ENCODE results near the gene TMUB1. TPM values are rescaled to one million over a fixed set of nuclear protein-coding genes. Genes with fewer than 3 reads are reported as not detected.

TMUB1 gene
- total RNA-seq, 1 experiment from 2014 or later, result 45.4 TPM

DNA sequence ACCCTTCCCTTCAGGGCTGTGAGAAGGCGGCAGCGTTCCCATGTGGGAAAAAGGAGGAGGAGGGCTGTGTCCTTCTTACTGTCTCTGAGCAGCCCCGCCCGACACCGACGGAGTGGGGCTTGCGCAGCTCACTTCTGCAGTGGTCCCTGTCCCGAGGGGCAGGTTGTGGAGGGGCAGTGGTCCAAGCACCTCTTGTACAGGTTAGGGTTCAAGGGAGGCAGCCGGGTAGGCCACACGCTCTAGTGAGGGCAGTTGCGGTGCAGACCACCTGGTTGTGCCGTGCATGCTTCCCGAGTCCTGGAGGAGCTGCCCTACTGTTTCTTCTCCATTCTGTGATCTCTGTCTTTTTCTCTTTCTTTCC is 35.7 kb upstream of the TMUB1 start:
- no peak overlapping the region for H2BK12ac ChIP-seq (ENCODE audit: insufficient read length, low read depth, low read length)
- no peak overlapping the region for H2BK15ac ChIP-seq (ENCODE audit: low read depth, low read length)
- no peak overlapping the region for H3K27ac ChIP-seq (ENCODE audit: insufficient read length, low read depth, low read length)
- no peaks in the 10 kb centered on the region for H3K9me3 ChIP-seq (ENCODE audit: control insufficient read depth, low read depth, low read length)
- H3T11ph ChIP-seq (ENCODE audit: low read length), result no peak overlapping the region
- no peaks in the 10 kb centered on the region for H3K27me3 ChIP-seq (ENCODE audit: insufficient read depth, low read length)
- H3K56ac ChIP-seq (ENCODE audit: insufficient read length, low read depth, low read length), result no peak overlapping the region
- WGBS (ENCODE audit: extremely low coverage, insufficient read length, low lambda C conversion rate), result no CpG with 5 or more reads among the region's 13 CpGs
- H3K36me3 Mint-ChIP-seq (ENCODE audit: insufficient read depth in 1 of 3, low read depth in 3 of 3), result peaks cover 25 to 50% (median 41%) of the 10 kb centered on the region in 3 experiments
- no peak overlapping the region for H3K18ac ChIP-seq (ENCODE audit: insufficient read length, low read depth, low read length)
- H3K79me2 ChIP-seq (ENCODE audit: insufficient read depth, low read length), result no peaks in the 10 kb centered on the region; the same call in 1 of the 2 replicates
- peaks cover 11 to 13% of the 10 kb centered on the region in 2 experiments for H3K4me1 Mint-ChIP-seq
- H2BK5ac ChIP-seq (ENCODE audit: insufficient read length, low read length), result no peak overlapping the region
- no peak overlapping the region for H2BK120ac ChIP-seq (ENCODE audit: low read depth, low read length, poor library complexity, severe bottlenecking)
- H4K5ac ChIP-seq (ENCODE audit: insufficient read length, low read depth, low read length), result no peak overlapping the region
- no peak overlapping the region for H3K14ac ChIP-seq (ENCODE audit: insufficient read depth, low read length)
- H2AFZ ChIP-seq (ENCODE audit: low read length), result no peak overlapping the region
- no peak overlapping the region for H2AK5ac ChIP-seq (ENCODE audit: insufficient read length, low read length)
- no peak for DNase-seq
- peaks cover 8% of the 10 kb centered on the region for H3K27me3 Mint-ChIP-seq (ENCODE audit: low read depth)
- H3K79me1 ChIP-seq (ENCODE audit: insufficient read depth, low read depth, low read length, poor library complexity, severe bottlenecking), result peaks cover 3% of the 10 kb centered on the region
- H3K27ac Mint-ChIP-seq, result no peak overlapping the region
- H3K4me2 ChIP-seq (ENCODE audit: insufficient read depth, insufficient read length, low read length), result no peak overlapping the region
- peaks cover 1% of the 10 kb centered on the region; the same call in 1 of the 2 replicates for H3K4me1 ChIP-seq (ENCODE audit: insufficient read depth, low read length)
- H3K9ac ChIP-seq (ENCODE audit: extremely low read depth, insufficient read length, low read length), result no peak overlapping the region
- no peak overlapping the region for H3K4ac ChIP-seq (ENCODE audit: low read depth, low read length)
- no peak overlapping the region for H3K23ac ChIP-seq (ENCODE audit: insufficient read length, low read depth, low read length)
- H2BK20ac ChIP-seq (ENCODE audit: low read depth, low read length, poor library complexity, severe bottlenecking), result no peak overlapping the region
- H3K4me3 Mint-ChIP-seq, result no peak overlapping the region; a peak in 1 of 5 replicates
- H3K23me2 ChIP-seq (ENCODE audit: insufficient read length, low read depth, low read length, poor library complexity, severe bottlenecking), result no peaks in the 10 kb centered on the region
- H4K20me1 ChIP-seq (ENCODE audit: control insufficient read depth, insufficient read depth, insufficient read length), result peaks cover 4% of the 10 kb centered on the region
- TF ChIP-seq CTCF (conservative IDR thresholded peaks at IDR 0.05), result no peak
- no peak overlapping the region for H4K8ac ChIP-seq (replicated peaks; ENCODE audit: insufficient read length, low read depth, low read length)
- no peaks in the 10 kb centered on the region for H3K9me3 Mint-ChIP-seq
- no peak overlapping the region for H4K91ac ChIP-seq (ENCODE audit: insufficient read length, low read depth, low read length)

All from H9 (cell line).